ENCODE measurements around the gene FBXL13.
"Not testable (repeated sequence)": the region's sequence is repeated elsewhere in the genome, so short reads cannot be mapped to it uniquely, and the experiment has no call there.

FBXL13 gene

GRCh38 chr7:102845346-102845745, 229.2 kb downstream of the FBXL13 start:
- DNase-seq (ENCODE audit: extremely low read depth, low read depth), result no peak
- TF ChIP-seq, protein P1, sequence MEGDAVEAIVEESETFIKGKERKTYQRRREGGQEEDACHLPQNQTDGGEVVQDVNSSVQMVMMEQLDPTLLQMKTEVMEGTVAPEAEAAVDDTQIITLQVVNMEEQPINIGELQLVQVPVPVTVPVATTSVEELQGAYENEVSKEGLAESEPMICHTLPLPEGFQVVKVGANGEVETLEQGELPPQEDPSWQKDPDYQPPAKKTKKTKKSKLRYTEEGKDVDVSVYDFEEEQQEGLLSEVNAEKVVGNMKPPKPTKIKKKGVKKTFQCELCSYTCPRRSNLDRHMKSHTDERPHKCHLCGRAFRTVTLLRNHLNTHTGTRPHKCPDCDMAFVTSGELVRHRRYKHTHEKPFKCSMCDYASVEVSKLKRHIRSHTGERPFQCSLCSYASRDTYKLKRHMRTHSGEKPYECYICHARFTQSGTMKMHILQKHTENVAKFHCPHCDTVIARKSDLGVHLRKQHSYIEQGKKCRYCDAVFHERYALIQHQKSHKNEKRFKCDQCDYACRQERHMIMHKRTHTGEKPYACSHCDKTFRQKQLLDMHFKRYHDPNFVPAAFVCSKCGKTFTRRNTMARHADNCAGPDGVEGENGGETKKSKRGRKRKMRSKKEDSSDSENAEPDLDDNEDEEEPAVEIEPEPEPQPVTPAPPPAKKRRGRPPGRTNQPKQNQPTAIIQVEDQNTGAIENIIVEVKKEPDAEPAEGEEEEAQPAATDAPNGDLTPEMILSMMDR (IDR thresholded peaks at IDR 0.05; ENCODE audit: low read depth, low read length, missing control alignments), result no peak
- H3K4me3 ChIP-seq (replicated peaks; ENCODE audit: low read depth, low read length), result no peak overlapping the region

- DNase-seq (ENCODE audit: extremely low read depth, low read depth), result no peak
- H3K4me3 ChIP-seq (replicated peaks; ENCODE audit: low read depth, low read length), result no peak overlapping the region
- TF ChIP-seq, protein P1 (IDR thresholded peaks at IDR 0.05; ENCODE audit: low read depth, low read length, missing control alignments), result no peak
These were observed 230.7 kb downstream of the FBXL13 start for GRCh38 chr7:102843850-102844249.

DNA sequence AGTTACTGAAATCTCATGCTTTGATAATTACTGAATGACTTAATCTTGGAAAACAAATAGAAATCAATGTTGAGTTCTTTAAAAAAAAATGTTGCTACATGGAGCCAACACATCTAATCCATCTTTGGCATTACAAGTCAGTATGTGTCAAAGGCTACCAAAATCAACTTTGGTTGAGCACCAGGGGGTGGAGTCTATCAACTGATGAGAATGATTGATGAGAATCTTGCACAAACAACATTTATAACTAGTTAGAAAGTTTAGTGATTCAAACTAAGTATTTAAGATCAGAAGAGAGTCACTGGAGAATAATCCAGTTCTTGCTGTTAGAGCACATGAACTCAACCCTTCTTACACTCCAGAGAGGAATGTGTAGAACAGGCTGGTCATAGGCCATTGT, 232.3 kb downstream of the FBXL13 start:
- TF ChIP-seq, protein P1 (IDR thresholded peaks at IDR 0.05; ENCODE audit: low read depth, low read length, missing control alignments), result no peak
- no peak for DNase-seq (ENCODE audit: extremely low read depth, low read depth)
- no peak overlapping the region for H3K4me3 ChIP-seq (replicated peaks; ENCODE audit: low read depth, low read length)

GRCh38 chr7:102841290-102841689, 233.3 kb downstream of the FBXL13 start:
- H3K4me3 ChIP-seq (replicated peaks; ENCODE audit: low read depth, low read length), result no peak overlapping the region
- TF ChIP-seq, protein P1 (IDR thresholded peaks at IDR 0.05; ENCODE audit: low read depth, low read length, missing control alignments), result no peak
- no peak for DNase-seq (ENCODE audit: extremely low read depth, low read depth)

DNA sequence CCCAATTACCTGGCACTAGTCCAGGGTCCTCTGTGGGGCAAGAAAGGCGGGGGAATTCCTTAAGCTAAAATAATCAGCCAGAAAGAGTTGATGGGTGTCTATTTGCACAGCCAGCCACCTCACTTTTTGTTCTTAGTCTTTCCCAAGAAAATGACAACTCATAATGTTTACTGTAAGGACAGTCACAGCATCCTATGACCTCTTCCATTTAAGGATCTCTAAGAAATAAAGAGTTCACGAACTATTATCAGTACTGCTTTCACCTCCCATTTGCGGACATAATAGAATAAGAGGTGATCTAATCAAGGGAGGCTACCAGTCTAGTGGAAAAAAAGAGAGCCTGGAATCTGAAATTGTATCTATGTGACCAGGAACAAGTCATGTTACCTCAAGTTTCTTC, 234.2 kb downstream of the FBXL13 start:
- H3K4me3 ChIP-seq (replicated peaks; ENCODE audit: low read depth, low read length), result no peak overlapping the region
- TF ChIP-seq, protein P1 (IDR thresholded peaks at IDR 0.05; ENCODE audit: low read depth, low read length, missing control alignments), result no peak
- no peak for DNase-seq (ENCODE audit: extremely low read depth, low read depth)

GRCh38 chr7:102838572-102839101, 236.0 kb downstream of the FBXL13 start:
- H3K4me3 ChIP-seq (replicated peaks; ENCODE audit: low read depth, low read length); DNase-seq (ENCODE audit: extremely low read depth, low read depth): not testable (repeated sequence)

DNA sequence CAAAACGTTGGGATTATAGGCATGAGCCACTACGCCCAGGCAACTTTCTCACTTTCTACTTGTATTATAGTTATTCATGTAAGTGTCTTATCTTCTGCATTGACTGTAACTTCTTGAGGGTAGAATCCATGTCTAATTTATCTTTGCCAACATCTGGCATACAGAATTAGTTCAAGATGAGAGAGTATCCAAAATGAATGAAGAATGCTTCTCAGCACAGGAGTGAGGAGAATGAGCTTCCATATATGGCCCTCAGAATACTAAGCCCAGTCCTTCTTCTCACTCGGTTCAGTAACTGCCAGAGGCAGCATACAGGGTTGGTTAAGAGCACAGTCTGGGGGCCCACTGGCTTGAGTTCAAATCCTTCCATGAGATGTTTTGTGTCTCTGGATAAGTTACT, 236.8 kb downstream of the FBXL13 start:
- no peak overlapping the region for H3K4me3 ChIP-seq (replicated peaks; ENCODE audit: low read depth, low read length)
- DNase-seq (ENCODE audit: extremely low read depth, low read depth), result no peak
- TF ChIP-seq, protein P1 (IDR thresholded peaks at IDR 0.05; ENCODE audit: low read depth, low read length, missing control alignments), result no peak
